HepG2 (cell line): ENCODE results near the gene PIGO. TPM values are rescaled to one million over a fixed set of nuclear protein-coding genes. Genes with fewer than 3 reads are reported as not detected.

ENCODE experiments used
- ATAC-seq: fragments of 200-7000 bp; cut with Tn5 transposase; 3 replicates; pipeline ENCODE4 v1.9.1; 2020; ENCODE audit warnings: mild to moderate bottlenecking, moderate library complexity
- BruUV-seq: library from RNA; stranded (reverse); fragments of 400-500 nt; replicated peaks from 2 replicates; lab custom pipeline; 2021; lab: Mats Ljungman, UMichigan
- CTCF ChIA-PET: fragments of 300-600 bp; formaldehyde crosslinking; extraction: SDS; loops from one replicate; lab custom pipeline; 2021; ENCODE audit warnings: low total read pairs, inconsistent platforms, low intra/inter-chr PET ratio; lab: Yijun Ruan, JAX
- POLR2A ChIA-PET: fragments of 350-600 bp; sonication (Branson Sonifier 250); formaldehyde crosslinking; loops from one replicate; lab custom pipeline; 2020; ENCODE audit warnings: antibody characterized with exemption, inconsistent platforms; lab: Yijun Ruan, JAX
- DNase-seq: peaks from one replicate; pipeline ENCODE4 v3.0.0-alpha.2; 2015; ENCODE audit warnings: low spot score
- FAIRE-seq: peaks from 3 replicates; lab custom pipeline; 2011; peaks lifted over from hg19 to GRCh38; lab: Jason Lieb, UNC
- H2AFZ ChIP-seq: one replicate; pipeline ENCODE4 v1.6.1; 2011; ENCODE audit warnings: low read length, inconsistent platforms
- H3K27ac ChIP-seq: fragments of 300-600 bp; 3 replicates; pipeline ENCODE4 v1.8.0; 2011; ENCODE audit warnings: mixed run types, mild to moderate bottlenecking, mixed read lengths, low read length, inconsistent platforms; ENCODE audit not compliant: insufficient read depth; ENCODE audit errors: extremely low read length
- H3K27me3 ChIP-seq, 2 experiments: fragments of 200-600 bp in 1 of 2; 2 replicates in 1 of 2; 3 replicates in 1 of 2; pipeline versions ENCODE4 v1.6.0 to v1.8.0; 2011; ENCODE audit warnings: low read length in 2 of 2, mild to moderate bottlenecking in 2 of 2, moderate library complexity in 2 of 2, inconsistent platforms in 1 of 2; ENCODE audit not compliant: insufficient read depth in 2 of 2, control insufficient read depth in 1 of 2
- H3K36me3 ChIP-seq, 2 experiments: fragments of 200-600 bp in 1 of 2; replicated peaks in 1 of 2; 2 replicates in 1 of 2; 3 replicates in 1 of 2; pipeline versions ENCODE4 v1.5.1 to v1.8.0; 2011; ENCODE audit warnings: low read length in 2 of 2, inconsistent platforms in 1 of 2; ENCODE audit not compliant: insufficient read depth in 2 of 2, control insufficient read depth in 1 of 2
- H3K4me1 ChIP-seq: 2 replicates; pipeline ENCODE4 v1.5.1; 2012; ENCODE audit warnings: low read length, inconsistent platforms; ENCODE audit not compliant: insufficient read depth
- H3K4me2 ChIP-seq: 2 replicates; pipeline ENCODE4 v1.6.0; 2011; ENCODE audit warnings: low read depth, low read length, inconsistent platforms
- H3K4me3 ChIP-seq, 3 experiments: fragments of 200-600 bp in 1 of 3; sonication (generic), shearing (Covaris generic) in 1 of 3; replicated peaks in 1 of 3; 2 replicates each; pipeline ENCODE4 v1.5.1; 2011 to 2016; ENCODE audit warnings: low read length in 3 of 3, inconsistent platforms in 2 of 3, low read depth in 2 of 3, mild to moderate bottlenecking in 2 of 3, control low read depth in 1 of 3, mixed read lengths in 1 of 3; ENCODE audit not compliant: insufficient read depth in 1 of 3
- H3K79me2 ChIP-seq: one replicate; pipeline ENCODE4 v1.6.1; 2011; ENCODE audit warnings: low read length, inconsistent platforms; ENCODE audit not compliant: insufficient read depth
- H3K9ac ChIP-seq: 2 replicates; pipeline ENCODE4 v1.6.0; 2011; ENCODE audit warnings: mild to moderate bottlenecking, low read depth, low read length, inconsistent platforms; ENCODE audit not compliant: insufficient read depth
- H3K9me3 ChIP-seq: 2 replicates; pipeline ENCODE4 v1.5.1; 2012; ENCODE audit warnings: mild to moderate bottlenecking, low read length
- H4K20me1 ChIP-seq: 2 replicates; pipeline ENCODE4 v1.6.0; 2011; ENCODE audit warnings: inconsistent platforms, mild to moderate bottlenecking, low read length, moderate library complexity; ENCODE audit not compliant: insufficient read depth
- ATF3 ChIP-seq: sonication (generic); formaldehyde crosslinking; IDR thresholded peaks from 2 replicates; pipeline ENCODE4 v1.4.0; 2020; ENCODE audit warnings: missing genetic modification reagents
- CEBPB ChIP-seq: IDR thresholded peaks from 2 replicates; pipeline ENCODE4 v1.6.1; 2011; ENCODE audit warnings: low read depth, low read length, improper control_type of control experiment, borderline replicate concordance
- DPF2 ChIP-seq: sonication (generic); formaldehyde crosslinking; IDR thresholded peaks from 2 replicates; pipeline ENCODE4 v1.4.0; 2020; ENCODE audit warnings: mild to moderate bottlenecking, low read depth, missing genetic modification reagents, borderline replicate concordance
- GABPA ChIP-seq, 2 experiments: IDR thresholded peaks; 2 replicates each; pipeline ENCODE4 v1.6.1; 2011 to 2016; ENCODE audit warnings: low read depth in 2 of 2, low read length in 1 of 2, missing biosample characterization in 1 of 2, missing genetic modification characterization in 1 of 2
- GLMP ChIP-seq: sonication (generic); formaldehyde crosslinking; IDR thresholded peaks from 2 replicates; pipeline ENCODE4 v1.9.0; 2021; ENCODE audit warnings: missing genetic modification reagents, mild to moderate bottlenecking, borderline replicate concordance
- HBP1 ChIP-seq: IDR thresholded peaks from 2 replicates; pipeline ENCODE4 v1.6.1; 2016; ENCODE audit warnings: low read depth, control low read depth
- KDM2A ChIP-seq: sonication (generic); formaldehyde crosslinking; IDR thresholded peaks from 2 replicates; pipeline ENCODE4 v1.4.0; 2020; ENCODE audit warnings: low read depth, missing genetic modification reagents, borderline replicate concordance
- MXD3 ChIP-seq: IDR thresholded peaks from 2 replicates; pipeline ENCODE4 v1.6.1; 2016; ENCODE audit warnings: mild to moderate bottlenecking, missing biosample characterization, missing genetic modification reagents
- SMARCE1 ChIP-seq: fragments of 450-650 bp; IDR thresholded peaks from 2 replicates; pipeline ENCODE4 v1.6.1; 2017; ENCODE audit warnings: borderline replicate concordance
- ZNF143 ChIP-seq: sonication (generic); formaldehyde crosslinking; IDR thresholded peaks from 2 replicates; pipeline ENCODE4 v1.4.0; 2020; ENCODE audit warnings: missing genetic modification reagents
- ZNF263 ChIP-seq: sonication (generic); formaldehyde crosslinking; IDR thresholded peaks from 2 replicates; pipeline ENCODE4 v1.4.0; 2020; ENCODE audit warnings: missing genetic modification reagents
- ZNF749 ChIP-seq: sonication (generic); formaldehyde crosslinking; IDR thresholded peaks from 2 replicates; pipeline ENCODE4 v1.8.0; 2022; ENCODE audit warnings: mild to moderate bottlenecking, missing genetic modification reagents, moderate library complexity, borderline replicate concordance
- WGBS: methylation state at CpG from one replicate; pipeline ENCODE4 v1.1.6; 2017; ENCODE audit warnings: low lambda C conversion rate; 5-methylcytosine and 5-hydroxymethylcytosine counted together
- in situ Hi-C: cut with HindIII; loops from 2 replicates; pipeline ENCODE4 v1.10.0; 2017; ENCODE audit warnings: low pct_unique_long_range_greater_than_20kb; ENCODE audit not compliant: extremely low pct_ligation_motif_present
- intact Hi-C: fragments of 100-400 bp; cut with micrococcal nuclease; formaldehyde crosslinking; loops from one replicate; pipeline ENCODE4 v1.10.0; 2022; ENCODE audit not compliant: unreplicated experiment
- polyA plus RNA-seq, 8 experiments: library from polyadenylated mRNA; depleted of rRNA in 3 of 8; stranded (reverse) in 7 of 8; unstranded in 1 of 8; fragments of >200 nt; fragmentation: Illumina TruSeq in 4 of 8; extraction: Trizol in 4 of 8; gene quantifications; 2 replicates each; pipeline versions ENCODE4 v1.2.1 to v1.2.3, GENCODE V29; 2011 to 2016; ENCODE audit warnings: low read depth in 4 of 8, missing spikeins in 1 of 8, mixed read lengths in 1 of 8; ENCODE audit not compliant: insufficient read depth in 1 of 8
- total RNA-seq, 5 experiments: library from RNA; depleted of rRNA; stranded (reverse); fragments of >200 nt; fragmentation: Illumina TruSeq; extraction: Trizol; gene quantifications; 2 replicates each; pipeline ENCODE4 v1.2.3, GENCODE V29; 2016; ENCODE audit warnings: low read depth in 1 of 5

The PIGO gene
- total and polyA plus RNA-seq, 2 of the 13 experiments (the other 11 are each of a cell fraction or from before 2014, with no cell fraction given), result 20.5 to 26.2 TPM

GRCh38 chr9:35085078-35085477 is 11.3 kb downstream of the PIGO start:
- no peak overlapping the region for H3K4me2 ChIP-seq
- H3K4me3 ChIP-seq, result no peak overlapping the region
- peaks cover 2 to 13% of the 10 kb centered on the region in 2 experiments; a peak in 3 of 5 replicates for H3K36me3 ChIP-seq
- intact Hi-C loops, result no loop called here
- in situ Hi-C loops, result no loop called here
- 92% methylated on average over 2 of the region's 2 CpGs for WGBS
- 0 out of 2 replicates have a peak, but pooled peaks cover 4% of the 10 kb centered on the region for H3K4me1 ChIP-seq
- FAIRE-seq (no peak), ATAC-seq (no peak), DNase-seq (no peak)
- H3K27me3 ChIP-seq, result no peaks in the 10 kb centered on the region
- H3K79me2 ChIP-seq, result no peaks in the 10 kb centered on the region
- H3K27ac ChIP-seq, result no peak overlapping the region
- no peaks in the 10 kb centered on the region for H3K9me3 ChIP-seq
- TF ChIP-seq ATF3 (CRISPR knock-in tag), result no peak
- no peak for TF ChIP-seq ZNF143 (CRISPR knock-in tag)
- BruUV-seq, result no TSS peak
- POLR2A ChIA-PET, result no interaction called here
- H2AFZ ChIP-seq, result no peak overlapping the region
- CTCF ChIA-PET, result no interaction called here
- H3K9ac ChIP-seq, result no peak overlapping the region
- H4K20me1 ChIP-seq, result no peaks in the 10 kb centered on the region

GRCh38 chr9:35079426-35080341 is 16.7 kb downstream of the PIGO start, which contains the start of gene FANCG:
Gene FANCG, minus strand, starts transcription at chr9:35079942. Its CDS starts 418 bp downstream, at chr9:35079524.
- peaks cover 26% of the 10 kb centered on the region for H3K79me2 ChIP-seq
- WGBS, result 0% methylated on average over 25 of the region's 67 CpGs
- intact Hi-C loops, result no loop called here
- peak; percentile 90 for FAIRE-seq
- no TSS peak for BruUV-seq
- peak within 1 kb of the TSS; percentile 55 for H2AFZ ChIP-seq
- peak within 1 kb of the TSS; percentile 97 for H3K4me2 ChIP-seq
- H4K20me1 ChIP-seq, result no peaks in the 10 kb centered on the region
- POLR2A ChIA-PET, result interaction anchor here (0.8 to 2.5 kb wide), 13 partner anchors 7 to 403 kb away, joined by 3 to 23 read pairs (median 6); partner anchors contain the start of genes ATOSB, PIGO, STOML2 and UNC13B
- peak within 1 kb of the TSS; percentile 78 to 79 (median 78) for H3K4me3 ChIP-seq
- peak; percentile 86 for DNase-seq
- in situ Hi-C loops, result no loop called here
- ATAC-seq, result peak; percentile 95
- H3K36me3 ChIP-seq, result peaks cover 4 to 21% of the 10 kb centered on the region in 2 experiments; a peak in 4 of 5 replicates
- CTCF ChIA-PET, result no interaction called here
- H3K4me1 ChIP-seq, result peaks cover 23% of the 10 kb centered on the region
- peak within 1 kb of the TSS; percentile 76 for H3K27ac ChIP-seq
- no peaks in the 10 kb centered on the region for H3K9me3 ChIP-seq
- H3K9ac ChIP-seq, result peak within 1 kb of the TSS; percentile 75
- H3K27me3 ChIP-seq, result no peaks in the 10 kb centered on the region; a peak in 1 of 5 replicates
- TF ChIP-seq ZNF749 (peak; percentile 82; the same call in 1 of the 2 replicates), GLMP (no peak), SMARCE1 (no peak), CEBPB (no peak), KDM2A (peak; percentile 97), GABPA (IDR thresholded peaks at IDR 0.05; ENCODE audit: low read depth, low read length) (no peak), GABPA (CRISPR knock-in tag; IDR thresholded peaks at IDR 0.05; ENCODE audit: low read depth) (peak; percentile 85), HBP1 (no peak; the same call in 1 of the 2 replicates), MXD3 (peak; percentile 69; the same call in 1 of the 2 replicates), DPF2 (CRISPR knock-in tag) (no peak), ZNF263 (CRISPR knock-in tag) (no peak; the same call in none of the 2 replicates)
